GM04503 (cell line): ENCODE data around the gene TBX3.

Source experiments
- DNase-seq: peaks from one replicate; pipeline ENCODE4 v3.0.0-alpha.2; 2012; ENCODE audit warnings: low read depth

Gene TBX3

DNA sequence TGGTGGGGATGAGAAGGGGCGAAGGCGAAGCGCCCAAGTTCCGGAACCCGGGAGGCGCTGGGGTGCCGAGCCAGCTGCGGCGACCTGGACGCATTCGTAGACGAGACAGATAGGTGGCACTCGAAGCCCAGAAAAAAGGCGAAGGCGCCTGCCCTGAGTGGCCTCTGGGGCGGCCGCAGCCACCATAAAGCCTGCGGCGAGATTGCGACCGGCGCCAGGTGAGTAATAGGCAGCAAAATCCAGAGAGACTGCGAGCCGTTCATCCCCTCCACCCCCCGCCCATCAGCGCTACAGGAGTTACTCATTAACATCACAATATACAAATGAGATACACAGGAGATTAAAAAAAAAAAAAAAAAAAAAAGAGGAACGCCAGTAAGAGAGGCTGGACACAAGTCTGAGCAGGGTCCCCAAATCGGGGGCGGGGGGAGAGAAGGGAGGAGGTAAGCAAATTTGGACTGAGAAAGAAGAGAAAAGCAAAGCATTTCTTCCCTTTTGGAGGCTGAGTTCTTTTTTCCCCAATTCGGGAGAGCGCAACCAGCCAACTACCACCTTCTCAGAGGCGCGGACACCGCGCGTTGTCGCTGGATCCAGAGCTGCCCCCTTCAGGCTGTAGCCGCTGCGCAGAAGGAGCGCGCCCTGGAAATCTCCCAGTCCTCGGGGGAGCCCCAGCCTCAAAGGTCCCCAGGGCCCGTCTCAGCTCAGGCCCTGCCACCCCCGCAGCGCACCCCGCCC lies 15.7 kb downstream of the TBX3 start:
- no peak for DNase-seq

DNA sequence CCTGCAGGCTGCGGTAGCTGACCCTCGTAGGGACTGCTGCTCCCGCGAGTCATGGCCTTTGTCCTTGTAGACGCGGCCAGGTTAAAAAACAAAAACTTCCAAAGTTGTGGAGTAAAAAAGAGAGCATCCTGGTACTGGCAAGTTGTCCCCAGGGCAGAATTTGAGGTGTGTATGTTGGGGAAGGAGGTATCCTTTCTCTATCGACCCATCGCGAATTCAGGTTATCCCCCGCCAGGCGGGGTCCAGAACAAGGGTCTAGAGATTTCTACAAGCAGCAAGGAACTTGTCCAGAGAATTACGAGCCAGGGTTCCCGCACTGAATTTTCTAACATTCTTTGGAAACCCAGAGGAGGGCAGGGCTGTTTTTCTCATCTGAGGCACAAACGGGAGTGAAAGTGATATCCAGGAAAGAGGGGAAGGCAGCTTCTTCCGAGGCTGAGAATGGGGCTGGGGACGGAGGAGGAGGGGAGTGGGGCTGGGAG lies 16.3 kb downstream of the TBX3 start:
- no peak for DNase-seq

DNA sequence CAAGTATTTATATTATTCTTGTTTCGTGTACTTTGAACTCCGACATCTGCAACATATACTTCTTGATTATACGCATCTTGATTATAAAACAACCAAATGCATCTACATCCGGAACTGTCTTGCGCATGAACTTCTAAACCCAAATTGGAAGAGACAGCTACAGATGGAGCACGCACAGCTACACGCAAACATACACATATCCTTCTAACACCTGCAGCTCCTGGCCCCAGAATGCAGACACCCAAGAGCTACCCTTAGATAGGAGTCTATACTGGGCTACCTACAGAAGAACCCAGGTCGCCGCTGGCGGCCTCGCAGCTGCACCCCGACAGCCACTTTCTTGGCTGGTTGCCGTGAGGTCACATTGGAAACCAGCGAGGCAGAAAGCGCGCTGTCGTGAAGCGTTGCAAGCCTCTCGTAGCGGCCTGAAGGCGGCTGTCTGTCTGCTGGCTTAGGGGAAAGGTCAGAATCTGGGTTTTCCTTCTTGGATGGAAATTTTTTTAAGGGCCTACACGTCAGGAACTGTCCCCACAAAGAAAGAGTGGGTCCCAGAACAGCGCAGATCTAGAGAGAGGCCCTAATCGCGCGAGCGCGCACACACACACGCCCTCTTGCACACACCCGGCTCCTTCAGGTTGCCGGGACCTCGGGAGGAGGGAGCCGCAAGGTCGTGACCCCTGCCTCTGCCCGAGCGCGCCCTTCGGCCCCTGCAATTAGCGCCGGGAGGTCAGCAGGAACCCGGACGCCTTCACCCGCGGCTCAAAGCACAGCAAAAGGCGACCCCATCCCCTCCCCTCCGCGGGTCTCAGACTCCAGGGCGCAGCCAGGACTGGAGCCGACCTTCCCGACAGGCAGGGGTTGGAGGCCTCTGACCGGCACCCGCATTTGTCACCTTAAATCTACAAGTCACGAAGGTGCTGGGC lies 17.0 kb downstream of the TBX3 start:
- DNase-seq = no peak

DNA sequence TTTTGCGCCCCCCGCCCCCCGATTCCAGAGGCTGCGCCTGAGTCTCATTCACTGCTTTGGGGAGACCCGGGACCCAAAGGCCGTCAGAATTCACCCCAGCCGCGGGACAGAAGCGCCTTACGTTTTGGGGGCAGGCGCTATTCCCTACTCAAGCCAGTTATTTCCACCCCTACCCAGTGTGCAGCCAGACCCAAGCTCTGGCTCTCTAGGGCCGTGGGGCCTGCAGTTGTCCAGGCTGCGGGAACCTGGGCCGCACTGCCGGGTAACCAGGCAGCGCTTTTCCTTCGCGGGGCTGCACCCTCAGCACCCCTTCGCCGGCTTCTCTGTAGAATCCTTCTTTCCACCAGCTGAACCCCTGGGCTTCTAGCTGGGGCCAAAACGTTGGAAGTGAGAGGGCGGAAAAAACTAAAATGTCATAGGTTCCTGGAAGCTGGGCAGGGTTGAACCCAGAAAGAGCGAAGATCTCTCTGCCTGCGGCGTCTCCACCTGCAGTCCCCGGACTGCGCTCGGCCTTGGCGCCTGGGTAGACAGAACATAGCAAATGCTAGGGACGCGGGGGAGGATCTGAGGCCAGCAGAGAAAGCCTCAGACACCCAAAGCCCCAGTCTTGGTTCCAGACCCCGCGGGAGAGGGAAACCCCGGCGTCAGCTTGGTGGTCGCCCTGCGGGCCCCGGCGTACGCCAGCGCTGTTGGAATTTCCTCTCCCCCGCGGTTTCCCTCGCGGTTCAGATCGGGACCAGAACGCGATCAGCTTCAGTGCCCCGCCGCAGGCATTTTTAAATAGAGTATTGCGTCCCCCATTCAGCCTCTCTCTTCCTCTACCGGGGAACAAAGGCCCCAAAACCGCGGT lies 18.3 kb downstream of the TBX3 start:
- no peak for DNase-seq

DNA sequence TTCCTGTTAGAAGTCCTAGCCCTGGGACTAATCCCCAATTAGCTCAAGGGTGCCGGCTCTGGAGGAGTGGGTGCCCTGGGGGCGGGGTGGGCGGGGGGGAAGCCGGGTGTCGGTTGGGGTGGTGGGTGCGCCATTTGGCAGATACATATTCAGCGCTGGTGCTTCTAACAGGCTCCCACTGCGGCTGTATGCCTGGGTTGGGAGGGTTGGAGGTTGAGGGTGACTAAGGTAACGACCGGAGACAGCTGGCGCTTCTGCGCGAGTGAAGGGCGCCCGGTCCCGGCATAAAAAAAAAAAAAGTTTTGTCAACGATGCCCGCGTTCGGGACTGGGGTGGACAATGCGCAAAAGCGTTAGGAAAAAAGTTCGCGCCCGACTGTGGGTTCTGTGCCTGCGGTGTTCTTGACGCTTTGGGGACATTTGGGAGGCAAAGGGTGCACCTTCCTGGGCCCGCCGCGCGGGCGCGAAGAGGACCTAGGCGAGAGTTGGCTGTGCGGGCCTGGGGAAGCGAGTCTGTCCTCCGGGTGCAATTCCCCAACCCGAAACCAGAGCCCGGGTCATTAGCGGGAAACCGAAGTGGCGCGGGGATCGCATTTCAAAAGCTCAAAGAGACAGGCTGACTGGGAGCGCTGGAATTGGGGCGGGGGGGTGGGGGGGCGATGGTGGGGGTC lies 19.2 kb downstream of the TBX3 start:
- no peak for DNase-seq

DNA sequence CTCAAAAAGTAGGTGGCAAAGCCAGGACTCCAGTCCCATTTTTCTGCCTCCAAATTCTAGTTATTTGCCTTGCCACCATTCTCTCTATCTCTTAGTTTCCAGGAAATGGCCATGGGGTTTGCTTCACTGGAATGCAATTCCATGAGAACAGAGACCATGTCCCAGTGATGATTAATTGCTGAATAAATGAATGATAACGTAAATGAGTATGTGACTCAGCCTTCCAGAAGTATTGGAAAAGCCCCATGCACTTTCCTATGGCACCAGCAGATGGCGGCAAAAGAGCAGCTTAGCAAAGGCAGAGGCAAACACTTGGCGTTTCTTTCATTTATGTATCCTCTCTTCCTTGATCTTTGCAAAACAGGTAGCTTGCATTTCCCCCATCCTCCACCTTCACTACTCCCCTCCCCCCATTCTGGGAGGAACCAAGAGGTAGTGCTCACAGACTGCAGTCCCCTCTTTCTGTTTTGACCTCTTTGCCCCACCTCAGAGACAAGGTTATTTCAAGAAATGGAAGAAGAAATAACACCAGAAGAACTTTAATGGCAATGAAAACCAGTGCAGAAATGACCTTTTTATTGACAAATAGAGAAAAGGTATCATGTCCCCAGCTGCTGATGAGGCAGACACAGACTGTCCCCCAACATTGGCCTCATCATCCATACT lies 21.3 kb downstream of the TBX3 start:
- no peak for DNase-seq

DNA sequence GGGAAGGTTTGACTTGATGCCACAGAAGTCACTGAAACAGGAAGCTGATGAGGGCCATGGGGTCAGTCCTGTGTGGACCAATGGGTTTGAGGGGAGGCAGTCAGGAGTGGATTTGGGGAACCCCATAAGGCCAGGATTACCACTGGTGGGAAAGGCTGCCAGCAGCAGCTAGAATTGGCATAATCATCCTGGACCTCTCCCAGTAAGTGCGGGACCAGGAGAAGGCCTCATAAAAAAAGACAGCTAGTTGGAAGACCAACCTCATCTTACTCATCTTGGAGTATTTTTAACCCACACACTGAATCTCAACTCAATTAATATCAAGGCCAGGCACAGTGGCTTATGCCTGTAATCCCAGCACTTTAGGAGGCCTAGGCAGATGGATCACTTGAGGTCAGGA lies 22.7 kb downstream of the TBX3 start:
- no peak for DNase-seq

DNA sequence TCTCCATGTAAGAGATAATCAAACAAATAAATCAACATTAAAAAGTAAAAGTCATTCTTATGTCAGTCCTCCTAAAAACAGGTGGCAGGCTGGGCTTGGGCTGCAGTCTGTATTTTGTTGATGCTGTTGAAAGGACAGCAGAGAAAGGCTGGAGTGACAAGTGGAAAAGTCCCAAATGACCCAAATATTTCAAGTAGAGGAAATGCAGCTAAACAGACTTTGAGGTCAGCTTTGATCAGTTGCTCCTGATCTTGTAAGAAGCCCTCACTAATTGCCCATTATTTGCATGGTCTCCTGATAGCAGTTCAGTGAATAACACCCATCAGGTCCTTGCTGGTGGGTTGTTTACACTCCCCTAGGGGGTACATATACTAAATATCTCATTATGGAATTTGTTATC lies 24.9 kb downstream of the TBX3 start:
- DNase-seq = no peak

DNA sequence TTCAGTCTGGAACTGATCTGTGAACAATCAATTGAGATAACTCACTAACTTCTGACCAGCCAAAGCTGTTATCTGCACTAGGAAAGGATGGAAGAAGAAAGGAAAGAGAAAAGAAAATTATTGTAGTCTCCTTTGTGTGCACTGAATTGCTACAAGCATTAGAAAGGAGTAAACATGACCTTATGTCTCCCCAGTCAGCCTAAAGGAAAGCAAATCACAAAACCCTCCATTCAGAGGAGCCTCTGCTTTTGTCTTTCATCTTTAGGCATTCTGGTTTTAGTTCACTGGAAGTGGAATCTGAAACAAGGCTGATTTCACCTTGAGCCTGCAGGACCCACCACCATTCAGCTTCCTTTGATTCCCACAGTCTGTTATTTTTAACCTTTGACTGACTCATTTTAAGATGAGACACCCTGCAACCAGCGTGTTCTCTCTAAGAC lies 26.0 kb downstream of the TBX3 start:
- DNase-seq = no peak

DNA sequence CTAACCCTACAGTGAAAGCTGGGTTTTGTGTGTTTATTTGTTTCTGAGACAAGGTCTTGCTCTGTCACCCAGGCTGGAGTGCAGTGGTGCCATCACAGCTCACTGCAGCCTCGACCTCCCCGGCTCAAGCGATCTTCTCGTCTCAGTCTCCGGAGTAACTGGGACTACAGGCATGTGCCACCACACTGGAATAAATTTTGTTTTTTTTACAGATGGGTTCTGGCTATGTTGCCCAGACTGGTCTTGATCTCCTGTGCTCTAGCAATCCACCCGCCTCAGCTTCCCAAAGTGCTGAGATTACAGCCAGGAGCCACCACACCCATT lies 26.4 kb downstream of the TBX3 start:
- DNase-seq = no peak

DNA sequence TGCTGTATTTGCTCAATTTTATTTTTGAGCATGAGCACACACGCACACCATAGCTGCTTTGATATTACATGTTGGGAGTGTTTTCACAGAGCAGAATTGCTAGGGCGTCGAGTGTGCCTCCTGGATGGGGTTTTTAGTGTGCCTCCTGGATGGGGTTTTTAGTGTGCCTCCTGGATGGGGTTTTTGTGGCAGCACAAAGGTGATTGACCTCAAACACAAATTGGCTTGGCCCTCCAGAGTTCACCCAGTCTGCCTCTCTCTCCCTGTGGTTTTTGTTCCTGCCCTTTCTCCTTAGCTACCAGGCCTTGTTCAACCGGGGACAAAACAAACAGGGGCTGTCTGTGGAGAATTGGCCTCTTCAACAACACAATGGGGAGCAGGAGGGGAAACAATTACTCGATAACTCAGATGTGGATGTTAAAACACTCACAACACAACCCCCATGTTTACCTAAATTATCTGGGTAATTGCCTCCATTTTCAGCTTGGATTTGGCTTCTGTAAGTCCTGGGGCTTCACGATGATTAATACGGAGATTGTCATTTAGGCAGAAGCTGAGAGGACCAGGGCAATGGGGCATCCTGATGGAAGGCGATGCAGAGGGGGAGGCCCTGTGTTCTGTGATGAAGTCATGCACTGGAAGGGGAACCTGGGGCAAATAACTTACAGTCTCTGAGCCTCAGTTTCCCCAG lies 26.9 kb downstream of the TBX3 start:
- DNase-seq = no peak

DNA sequence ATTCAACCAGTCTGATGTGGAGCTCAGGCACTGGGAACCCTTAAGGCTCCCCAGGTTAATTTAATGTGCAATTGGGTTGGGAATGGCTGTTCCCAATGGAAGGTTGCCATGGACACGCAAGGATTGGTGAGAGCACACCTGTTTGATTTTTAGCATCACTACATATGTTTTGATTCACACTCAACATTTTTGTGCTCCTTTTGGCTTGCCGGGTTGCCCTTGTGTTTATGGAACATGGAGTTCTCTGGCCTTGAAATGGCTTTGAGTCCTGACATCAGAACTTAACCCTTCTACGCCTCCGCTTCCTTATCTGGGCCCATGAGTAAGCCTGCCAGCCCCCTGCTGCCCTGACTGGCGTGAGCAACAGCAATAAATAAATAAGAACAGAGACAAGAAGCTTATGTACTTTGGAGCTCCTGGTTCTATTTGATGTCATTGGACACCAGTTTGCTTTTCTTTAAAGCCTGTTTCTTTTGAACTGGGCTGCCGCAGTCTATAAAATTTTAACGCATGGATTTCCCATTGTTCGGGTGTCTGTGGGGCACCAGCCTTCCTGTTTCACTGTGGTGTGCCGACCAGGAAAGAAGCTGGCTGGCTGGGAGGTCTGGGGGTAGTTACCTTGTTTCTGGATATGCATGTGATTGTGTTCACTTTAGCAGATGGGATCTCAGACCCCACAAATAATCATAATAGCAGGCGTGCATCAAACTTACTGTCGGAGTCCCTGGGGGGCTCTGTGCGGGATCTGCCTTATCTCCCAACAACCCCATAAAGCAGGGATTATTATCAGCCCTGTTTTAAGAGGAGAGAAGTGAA lies 27.8 kb downstream of the TBX3 start:
- no peak for DNase-seq

DNA sequence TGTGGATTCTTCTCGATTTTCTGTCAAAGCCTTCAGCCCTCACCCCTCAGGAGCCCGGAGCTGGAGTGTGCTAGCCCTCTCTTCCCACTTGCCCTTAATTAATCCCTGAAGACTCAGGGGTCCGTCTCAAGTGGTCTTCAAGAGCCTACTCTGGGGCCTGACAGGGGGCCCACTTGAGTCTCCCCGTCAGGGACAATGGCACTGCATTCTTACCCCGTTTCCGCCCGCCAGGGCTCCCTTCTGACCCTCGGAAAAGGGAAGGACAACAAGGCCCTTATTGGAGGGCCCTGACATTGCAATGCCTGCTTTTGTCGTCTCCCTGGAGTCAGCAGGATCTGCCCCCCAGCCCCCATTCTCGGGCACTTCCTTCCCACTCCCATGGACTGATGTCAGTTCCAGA lies 34.4 kb downstream of the TBX3 start:
- no peak for DNase-seq

DNA sequence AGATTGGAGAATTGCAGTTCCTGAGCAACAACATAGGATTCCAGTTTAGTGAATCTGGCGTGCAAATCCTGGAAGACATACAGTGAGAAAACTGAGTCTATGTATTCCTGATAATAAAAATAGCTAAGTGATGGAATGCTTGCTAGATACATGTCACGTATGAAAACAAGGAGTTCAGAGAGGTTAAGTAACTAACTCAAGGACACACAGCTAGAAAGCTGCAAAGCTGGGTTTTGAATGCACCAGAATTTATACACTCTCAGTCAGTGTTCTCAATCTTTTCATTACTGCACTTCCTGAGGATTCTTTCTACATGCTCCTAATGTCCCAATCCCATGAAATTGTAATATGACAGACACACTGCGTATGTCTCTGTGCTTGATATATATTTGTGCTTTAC lies 35.3 kb downstream of the TBX3 start:
- DNase-seq = no peak

DNA sequence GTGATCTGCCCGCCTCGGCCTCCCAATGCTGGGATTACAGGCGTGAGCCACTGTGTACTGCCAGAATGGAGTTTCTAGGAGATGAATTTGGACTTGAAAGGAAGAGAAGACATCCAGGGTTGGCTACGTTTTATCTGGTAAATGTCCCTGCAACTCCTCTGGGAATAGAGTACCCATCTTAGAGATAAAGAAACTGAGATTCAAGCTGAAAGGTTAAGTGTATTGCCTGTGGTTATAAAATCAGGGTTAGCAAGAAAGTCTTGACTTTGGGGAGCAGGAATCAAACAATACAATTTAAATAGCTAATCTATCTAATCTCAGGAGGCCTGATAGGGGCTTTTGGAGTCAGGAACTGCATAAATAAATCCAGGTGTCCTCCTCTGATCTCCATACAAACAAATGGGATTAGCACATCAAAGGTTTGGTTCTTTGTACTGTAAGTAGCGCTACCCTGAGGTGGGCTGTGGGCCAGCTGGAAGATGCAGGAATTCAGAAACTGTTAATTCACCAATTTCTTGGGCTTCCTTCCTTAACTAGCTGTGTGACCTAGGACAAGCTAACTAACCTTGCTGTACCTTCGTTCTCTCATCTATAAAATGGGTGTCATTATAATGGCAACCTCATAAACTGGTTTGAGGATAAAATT lies 45.1 kb downstream of the TBX3 start:
- no peak for DNase-seq

DNA sequence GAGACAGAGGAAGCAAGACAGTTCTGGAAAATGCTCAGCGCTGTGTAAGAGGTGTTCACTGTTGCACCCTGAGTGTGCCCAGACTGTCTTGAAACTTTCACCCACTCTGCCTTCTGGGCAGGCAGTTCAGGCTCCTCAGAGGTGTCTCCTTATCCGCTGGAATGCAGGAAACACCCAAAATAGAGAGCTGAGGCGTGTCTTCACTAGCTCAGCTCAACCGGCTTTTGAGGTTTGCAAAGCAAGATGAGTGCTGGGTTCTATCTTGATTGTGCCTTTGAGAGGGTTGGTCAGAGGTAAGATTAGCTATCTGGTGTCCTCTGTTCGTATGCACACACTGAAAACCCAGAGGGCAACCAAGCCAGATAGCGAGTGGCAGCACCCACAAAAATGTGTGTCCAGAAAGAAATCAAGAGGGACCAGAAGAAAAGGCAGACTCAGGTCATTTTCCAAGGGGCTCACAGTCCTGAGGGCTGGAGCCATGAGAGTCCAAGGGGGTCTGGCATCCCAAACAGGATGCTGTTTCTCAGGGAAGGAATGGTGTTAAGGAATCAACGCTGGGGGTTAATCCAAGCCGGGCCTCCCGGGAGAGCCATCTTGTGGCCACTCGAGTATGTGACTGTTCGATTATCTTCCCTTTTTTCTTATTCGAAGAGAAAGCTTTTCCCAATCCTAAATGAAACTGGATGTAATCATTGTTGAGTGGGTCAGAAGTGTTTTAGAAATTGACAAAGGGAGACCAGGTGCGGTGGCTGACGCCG lies 47.1 kb downstream of the TBX3 start:
- no peak for DNase-seq

DNA sequence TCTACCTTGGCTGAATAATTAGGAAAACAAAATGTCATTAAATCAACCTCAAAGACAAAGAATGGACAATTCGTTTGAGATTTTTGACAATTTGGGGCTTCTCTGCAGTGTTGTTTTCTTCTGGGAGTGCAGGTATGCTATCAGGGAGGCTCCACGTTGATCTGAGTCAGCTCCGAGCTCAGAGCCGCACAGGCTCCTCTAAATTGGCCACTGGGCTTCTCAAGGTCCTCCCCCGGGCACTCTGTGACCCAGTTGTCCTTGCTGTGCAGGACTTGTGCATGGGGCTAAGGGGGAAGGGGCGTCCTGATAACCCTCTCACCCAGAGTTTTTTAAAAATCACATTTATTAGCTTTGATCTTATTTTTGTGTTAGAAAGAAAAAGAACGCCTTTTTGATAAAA lies 52.7 kb downstream of the TBX3 start:
- no peak for DNase-seq

DNA sequence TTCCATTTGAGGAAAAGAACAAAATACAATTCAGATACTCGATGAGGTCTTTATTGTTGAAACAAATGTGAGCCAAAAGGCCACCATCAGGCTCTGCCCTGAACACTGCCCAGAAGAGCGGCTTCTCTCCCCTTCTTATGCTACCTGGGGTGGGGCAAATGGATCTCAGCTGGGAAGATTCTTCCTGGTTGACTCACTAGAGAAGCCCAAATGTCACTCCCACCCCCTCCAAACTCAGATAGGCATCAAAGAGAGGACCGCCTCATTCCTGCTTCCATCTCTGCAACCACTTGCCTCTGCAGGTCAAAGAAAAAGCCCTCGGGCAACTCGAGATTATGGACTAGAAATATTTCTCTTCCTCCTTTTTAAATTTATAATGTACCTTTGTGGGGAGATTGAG lies 55.8 kb downstream of the TBX3 start:
- no peak for DNase-seq

DNA sequence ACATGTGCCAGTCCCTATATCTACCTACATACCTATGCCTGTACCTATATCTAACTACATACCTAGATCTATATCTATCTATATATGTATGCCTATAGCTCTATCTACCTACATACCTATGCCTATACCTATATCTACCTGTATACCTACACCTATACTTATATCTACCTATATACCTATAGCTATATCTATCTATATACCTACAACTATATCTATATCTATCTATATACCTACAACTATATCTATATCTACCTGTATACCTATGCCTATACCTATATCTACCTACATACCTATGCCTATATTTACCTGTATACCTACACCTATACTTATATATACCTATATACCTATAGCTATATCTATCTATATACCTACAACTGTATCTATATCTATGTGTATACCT lies 56.6 kb downstream of the TBX3 start:
- no peak for DNase-seq
